Ishikawa (cell line): ENCODE measurements around the gene ADGRL3.

ENCODE experiments used
- CEBPB ChIP-seq: IDR thresholded peaks from 2 replicates; pipeline ENCODE4 v1.6.1; 2012
- CREB1 ChIP-seq: IDR thresholded peaks from 2 replicates; pipeline ENCODE4 v1.6.1; 2012; ENCODE audit warnings: low read depth
- EGR1 ChIP-seq: IDR thresholded peaks from 2 replicates; pipeline ENCODE4 v1.6.1; 2012
- EP300 ChIP-seq: IDR thresholded peaks from 2 replicates; pipeline ENCODE4 v1.6.1; 2012; ENCODE audit warnings: borderline replicate concordance
- FOXM1 ChIP-seq: IDR thresholded peaks from 2 replicates; pipeline ENCODE4 v1.6.1; 2012; ENCODE audit warnings: low read depth, borderline replicate concordance
- MAX ChIP-seq: IDR thresholded peaks from 2 replicates; pipeline ENCODE4 v1.6.1; 2012
- NFIC ChIP-seq: IDR thresholded peaks from 2 replicates; pipeline ENCODE4 v1.6.1; 2012
- RAD21 ChIP-seq: IDR thresholded peaks from 2 replicates; pipeline ENCODE4 v1.6.1; 2012; ENCODE audit warnings: low read depth
- TAF1 ChIP-seq: IDR thresholded peaks from 2 replicates; pipeline ENCODE4 v1.6.1; 2012; ENCODE audit warnings: low read depth, mild to moderate bottlenecking
- TCF12 ChIP-seq: IDR thresholded peaks from 2 replicates; pipeline ENCODE4 v1.6.1; 2012; ENCODE audit warnings: low read depth
- TEAD4 ChIP-seq: IDR thresholded peaks from 2 replicates; pipeline ENCODE4 v1.6.1; 2012
- USF1 ChIP-seq: IDR thresholded peaks from 2 replicates; pipeline ENCODE4 v1.6.1; 2012
- YY1 ChIP-seq: IDR thresholded peaks from 2 replicates; pipeline ENCODE4 v1.6.1; 2012; ENCODE audit warnings: low read depth
- ZBTB7A ChIP-seq: IDR thresholded peaks from 2 replicates; pipeline ENCODE4 v1.6.1; 2012; ENCODE audit warnings: low read depth
- TF ChIP-seq, protein P1 (sequence below): IDR thresholded peaks from 2 replicates; pipeline ENCODE4 v1.6.1; 2012; ENCODE audit warnings: low read depth, mild to moderate bottlenecking

The ADGRL3 gene

DNA sequence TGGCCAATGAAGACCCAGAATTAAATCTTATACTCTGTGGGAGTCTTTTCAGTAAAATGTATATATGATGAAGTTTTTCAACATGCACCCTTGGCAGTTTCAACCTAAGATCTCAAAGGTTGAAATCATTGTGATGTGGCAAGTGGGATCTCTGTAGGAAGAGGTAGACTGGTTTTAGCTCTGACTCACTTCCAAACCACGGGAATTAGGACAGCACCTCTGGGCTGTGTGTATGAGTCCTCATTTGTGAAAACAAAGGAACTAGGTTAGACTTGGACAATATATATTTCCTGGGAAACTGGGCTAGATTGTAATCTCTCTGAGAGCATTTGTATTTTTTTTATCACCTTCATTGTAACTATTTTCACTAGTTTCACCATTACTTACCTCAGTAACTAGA, 333.0 kb downstream of the ADGRL3 start:
- no peak for TF ChIP-seq EGR1
- no peak for TF ChIP-seq TEAD4
- no peak for TF ChIP-seq FOXM1
- TF ChIP-seq CEBPB = no peak
- TF ChIP-seq TAF1 = no peak
- no peak for TF ChIP-seq ZBTB7A
- TF ChIP-seq USF1 = no peak
- no peak for TF ChIP-seq YY1
- no peak for TF ChIP-seq EP300
- TF ChIP-seq CREB1 = no peak
- no peak for TF ChIP-seq RAD21

- TF ChIP-seq EP300 (no peak), MAX (no peak), TCF12 (no peak), EGR1 (no peak), ZBTB7A (no peak), YY1 (no peak), NFIC (no peak), TAF1 (no peak), RAD21 (no peak), FOXM1 (no peak), CEBPB (no peak), TEAD4 (no peak), CREB1 (no peak), USF1 (no peak)
- TF ChIP-seq, protein P1, sequence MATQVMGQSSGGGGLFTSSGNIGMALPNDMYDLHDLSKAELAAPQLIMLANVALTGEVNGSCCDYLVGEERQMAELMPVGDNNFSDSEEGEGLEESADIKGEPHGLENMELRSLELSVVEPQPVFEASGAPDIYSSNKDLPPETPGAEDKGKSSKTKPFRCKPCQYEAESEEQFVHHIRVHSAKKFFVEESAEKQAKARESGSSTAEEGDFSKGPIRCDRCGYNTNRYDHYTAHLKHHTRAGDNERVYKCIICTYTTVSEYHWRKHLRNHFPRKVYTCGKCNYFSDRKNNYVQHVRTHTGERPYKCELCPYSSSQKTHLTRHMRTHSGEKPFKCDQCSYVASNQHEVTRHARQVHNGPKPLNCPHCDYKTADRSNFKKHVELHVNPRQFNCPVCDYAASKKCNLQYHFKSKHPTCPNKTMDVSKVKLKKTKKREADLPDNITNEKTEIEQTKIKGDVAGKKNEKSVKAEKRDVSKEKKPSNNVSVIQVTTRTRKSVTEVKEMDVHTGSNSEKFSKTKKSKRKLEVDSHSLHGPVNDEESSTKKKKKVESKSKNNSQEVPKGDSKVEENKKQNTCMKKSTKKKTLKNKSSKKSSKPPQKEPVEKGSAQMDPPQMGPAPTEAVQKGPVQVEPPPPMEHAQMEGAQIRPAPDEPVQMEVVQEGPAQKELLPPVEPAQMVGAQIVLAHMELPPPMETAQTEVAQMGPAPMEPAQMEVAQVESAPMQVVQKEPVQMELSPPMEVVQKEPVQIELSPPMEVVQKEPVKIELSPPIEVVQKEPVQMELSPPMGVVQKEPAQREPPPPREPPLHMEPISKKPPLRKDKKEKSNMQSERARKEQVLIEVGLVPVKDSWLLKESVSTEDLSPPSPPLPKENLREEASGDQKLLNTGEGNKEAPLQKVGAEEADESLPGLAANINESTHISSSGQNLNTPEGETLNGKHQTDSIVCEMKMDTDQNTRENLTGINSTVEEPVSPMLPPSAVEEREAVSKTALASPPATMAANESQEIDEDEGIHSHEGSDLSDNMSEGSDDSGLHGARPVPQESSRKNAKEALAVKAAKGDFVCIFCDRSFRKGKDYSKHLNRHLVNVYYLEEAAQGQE = no peak
Observed at GRCh38 chr4:61540944-61541343, 340.8 kb downstream of the ADGRL3 start.

GRCh38 chr4:61541459-61541858, 341.3 kb downstream of the ADGRL3 start:
- TF ChIP-seq ZBTB7A (no peak), RAD21 (no peak), CEBPB (no peak), NFIC (no peak), USF1 (no peak), CREB1 (no peak), TAF1 (no peak), EP300 (no peak), TCF12 (no peak), TEAD4 (no peak)
- TF ChIP-seq, protein P1 = no peak

GRCh38 chr4:61543976-61544375, 343.9 kb downstream of the ADGRL3 start:
- no peak for TF ChIP-seq TEAD4
- TF ChIP-seq FOXM1 = no peak
- no peak for TF ChIP-seq RAD21
- TF ChIP-seq, protein P1 = no peak
- TF ChIP-seq EGR1 = no peak
